ENCODE data around the gene CAB39. TPM values are rescaled to one million over a fixed set of nuclear protein-coding genes. Genes with fewer than 3 reads are reported as not detected.

Gene CAB39
- total RNA-seq, 1 experiment from 2014 or later, result 34.2 TPM

DNA sequence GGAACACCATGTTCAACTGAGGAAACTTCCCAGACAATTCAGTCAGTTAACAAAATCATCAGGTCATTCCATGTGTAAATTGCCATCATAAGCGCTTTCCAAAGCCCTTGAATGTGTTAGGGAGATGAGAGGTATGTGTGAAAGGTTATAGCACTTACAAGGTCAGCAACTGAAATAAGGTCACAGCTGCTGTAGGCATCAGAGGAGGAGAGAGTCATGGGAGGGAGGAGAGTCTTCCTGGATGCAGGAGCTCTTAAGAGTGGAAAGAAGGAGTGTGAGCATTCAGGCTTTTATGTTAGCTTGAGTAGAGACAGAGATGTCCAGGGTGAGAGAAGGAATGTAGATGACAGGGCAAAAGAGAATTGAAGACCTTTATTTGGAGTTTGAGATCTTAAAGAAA is 67.0 kb downstream of the CAB39 start:
- Histone ChIP-seq H3K27me3 (no peaks in the 10 kb centered on the region), H3K4me3 (no peak overlapping the region), H3K36me3 (peaks cover 70% of the 10 kb centered on the region), H3K9me3 (peaks cover 4% of the 10 kb centered on the region; the same call in 1 of the 2 replicates)
- DNase-seq, result no peak

DNA sequence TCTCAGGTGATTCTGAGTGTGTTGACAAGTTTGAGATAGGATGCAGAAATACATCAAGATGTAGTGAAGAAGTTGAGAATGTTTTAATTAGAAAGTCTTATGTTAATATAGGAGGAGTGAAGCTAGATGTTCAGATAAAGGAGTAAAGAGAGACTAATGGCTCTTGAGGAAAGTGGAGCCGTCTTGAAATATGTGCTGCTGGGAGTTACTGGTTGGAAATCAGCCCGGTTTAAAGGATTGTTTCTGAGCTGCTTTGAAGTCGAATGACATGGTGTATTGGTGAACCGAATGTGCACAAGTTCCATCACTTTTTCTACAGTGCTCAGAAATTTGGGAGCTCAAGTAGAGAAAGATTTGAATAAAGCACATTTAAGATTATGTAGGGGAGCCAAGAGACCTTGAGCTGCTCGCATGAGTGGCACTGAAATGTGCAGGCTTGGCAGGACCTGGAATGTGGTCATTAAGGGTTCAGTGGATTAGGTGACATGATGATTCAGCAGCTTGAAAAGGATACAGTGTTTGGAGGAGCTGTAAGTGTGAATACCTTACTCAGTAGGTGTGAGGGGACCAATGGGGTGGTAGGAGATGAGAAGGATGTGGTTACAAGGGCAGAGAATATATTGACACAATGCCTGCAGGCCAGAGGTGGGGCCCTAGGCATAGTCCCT is 68.6 kb downstream of the CAB39 start:
- peak; percentile 65 for DNase-seq
- H3K36me3 ChIP-seq, result peaks cover 61% of the 10 kb centered on the region
- no peaks in the 10 kb centered on the region for H3K27me3 ChIP-seq
- peaks cover 4% of the 10 kb centered on the region for H3K9me3 ChIP-seq
- no peak overlapping the region for H3K4me3 ChIP-seq

DNA sequence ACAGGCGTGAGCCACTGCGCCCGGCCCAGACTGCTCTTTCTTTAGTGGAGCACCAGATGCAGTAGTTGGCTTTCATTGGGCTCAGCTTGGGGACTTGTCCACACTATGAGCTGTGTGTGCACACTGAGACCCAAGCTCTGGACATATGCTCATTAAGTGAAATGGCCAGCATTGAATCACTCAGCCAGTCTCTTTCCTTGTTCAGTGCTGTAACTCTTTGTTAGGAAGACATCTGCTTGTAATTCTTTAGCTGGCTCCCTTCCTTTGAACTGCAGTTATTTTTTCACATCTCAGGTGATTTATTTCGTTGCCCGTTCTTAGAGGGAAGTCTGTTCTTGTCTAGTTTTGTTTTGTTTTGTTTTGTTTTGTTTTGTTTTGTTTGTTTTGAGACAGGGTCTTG is 70.5 kb downstream of the CAB39 start:
- no peak for DNase-seq
- peaks cover 66% of the 10 kb centered on the region for H3K36me3 ChIP-seq
- no peak overlapping the region for H3K4me3 ChIP-seq
- H3K9me3 ChIP-seq, result peaks cover 16% of the 10 kb centered on the region
- H3K27me3 ChIP-seq, result no peaks in the 10 kb centered on the region

GRCh38 chr2:230784795-230785194 is 72.2 kb downstream of the CAB39 start:
- Histone ChIP-seq H3K36me3 (peaks cover 58% of the 10 kb centered on the region), H3K27me3 (no peaks in the 10 kb centered on the region), H3K9me3 (peaks cover 32% of the 10 kb centered on the region), H3K4me3 (no peak overlapping the region)
- DNase-seq, result no peak

GRCh38 chr2:230785346-230785745 is 72.7 kb downstream of the CAB39 start:
- no peak for DNase-seq
- no peak overlapping the region for H3K4me3 ChIP-seq
- H3K36me3 ChIP-seq, result peaks cover 59% of the 10 kb centered on the region
- H3K9me3 ChIP-seq, result peaks cover 34% of the 10 kb centered on the region
- no peaks in the 10 kb centered on the region for H3K27me3 ChIP-seq

GRCh38 chr2:230787101-230787500 is 74.5 kb downstream of the CAB39 start:
- Histone ChIP-seq H3K27me3 (no peaks in the 10 kb centered on the region), H3K36me3 (peaks cover 73% of the 10 kb centered on the region), H3K4me3 (no peak overlapping the region), H3K9me3 (peaks cover 35% of the 10 kb centered on the region)
- DNase-seq, result no peak

- Histone ChIP-seq H3K36me3 (peaks cover 78% of the 10 kb centered on the region), H3K9me3 (peaks cover 39% of the 10 kb centered on the region)
Measured at GRCh38 chr2:230788554-230789175, 76.0 kb downstream of the CAB39 start.

GRCh38 chr2:230790981-230791380 is 78.3 kb downstream of the CAB39 start:
- H3K27me3 ChIP-seq, result no peaks in the 10 kb centered on the region
- H3K9me3 ChIP-seq, result peaks cover 36% of the 10 kb centered on the region
- H3K4me3 ChIP-seq, result no peak overlapping the region
- no peak for DNase-seq
- peaks cover 73% of the 10 kb centered on the region for H3K36me3 ChIP-seq

More at GRCh38 chr2:230788554-230789175, 76.0 kb downstream of the CAB39 start:
- no peak for DNase-seq
- Histone ChIP-seq H3K4me3 (no peak overlapping the region), H3K27me3 (no peaks in the 10 kb centered on the region)

DNA sequence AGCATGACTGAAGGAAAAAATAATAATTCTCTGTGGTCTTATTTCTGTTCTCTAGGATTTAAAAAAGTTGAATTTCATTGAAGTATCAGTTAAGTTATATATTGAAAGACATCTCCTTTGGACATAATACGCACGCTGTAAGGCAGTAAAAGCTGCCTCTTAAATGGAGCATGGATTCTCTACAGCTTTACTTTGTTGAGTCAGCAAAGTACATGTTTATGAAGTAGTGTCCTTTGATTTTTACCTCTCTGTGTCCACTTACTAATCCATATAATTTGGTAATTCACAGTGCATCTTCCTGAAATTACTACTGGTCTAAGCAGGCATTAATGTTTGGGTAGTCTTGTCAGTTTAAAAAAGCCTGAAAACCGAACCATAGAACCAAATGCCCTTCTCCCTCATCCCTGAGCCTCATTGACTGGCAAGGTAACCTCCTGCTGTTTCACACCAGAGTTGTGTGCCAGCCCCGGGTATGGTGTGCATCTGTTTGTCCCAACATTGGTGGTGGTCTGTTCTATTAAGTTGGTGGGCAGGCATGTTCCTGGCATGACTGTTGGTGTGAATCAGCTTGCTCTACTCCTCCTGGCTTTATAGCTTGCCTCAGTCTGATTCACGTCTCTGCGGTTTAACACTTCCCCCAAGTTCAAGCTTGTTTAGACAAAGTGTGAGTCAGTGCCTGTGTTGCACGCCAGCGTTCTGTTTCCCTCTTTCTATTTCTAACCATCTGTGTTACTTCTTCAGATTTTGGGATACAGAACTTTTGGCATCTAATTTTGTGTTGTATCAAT is 81.1 kb downstream of the CAB39 start:
- DNase-seq, result peak; percentile 96
- Histone ChIP-seq H3K36me3 (peaks cover 72% of the 10 kb centered on the region), H3K4me3 (no peak overlapping the region), H3K9me3 (peaks cover 17% of the 10 kb centered on the region), H3K27me3 (no peaks in the 10 kb centered on the region)

DNA sequence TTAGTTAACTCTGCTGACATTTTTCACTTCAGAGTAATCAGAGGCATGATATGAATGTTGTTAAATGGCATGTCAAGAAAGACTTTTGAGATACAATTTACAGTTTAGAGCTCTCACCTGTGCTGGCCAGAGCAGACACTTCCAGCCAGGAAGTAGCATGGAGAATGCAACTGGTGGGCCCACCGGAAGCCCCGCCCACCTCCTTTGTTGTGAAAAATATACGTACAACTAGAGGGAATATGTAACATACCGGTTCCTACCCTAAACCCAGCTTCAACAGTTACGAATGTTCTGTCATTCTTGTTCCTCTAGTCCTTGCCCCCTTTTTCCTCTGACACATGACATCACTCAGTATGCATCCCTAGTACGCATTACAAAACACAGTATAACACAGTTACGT is 81.9 kb downstream of the CAB39 start:
- no peak overlapping the region for H3K4me3 ChIP-seq
- DNase-seq, result no peak
- H3K27me3 ChIP-seq, result no peaks in the 10 kb centered on the region
- peaks cover 10% of the 10 kb centered on the region for H3K9me3 ChIP-seq
- peaks cover 72% of the 10 kb centered on the region for H3K36me3 ChIP-seq

DNA sequence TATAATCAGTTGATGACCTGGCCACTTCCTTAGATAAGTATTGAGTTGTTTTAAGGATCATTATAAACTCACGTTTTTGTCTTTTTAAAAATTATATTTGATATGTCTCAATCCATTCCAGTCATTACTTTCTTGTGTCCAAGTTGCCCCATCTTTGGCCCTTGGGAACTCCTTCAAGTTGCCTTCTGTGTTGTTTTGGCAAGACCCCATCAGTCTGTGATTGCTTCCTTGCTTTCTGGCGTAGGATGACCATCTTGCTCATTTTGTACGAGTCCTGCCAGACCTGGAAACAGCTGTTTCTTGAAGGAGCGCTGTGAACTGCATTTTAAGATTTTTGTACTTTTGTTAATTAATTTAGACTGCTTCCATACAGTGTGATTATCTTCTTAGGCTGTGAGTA is 83.2 kb downstream of the CAB39 start:
- Histone ChIP-seq H3K27me3 (no peaks in the 10 kb centered on the region), H3K4me3 (no peak overlapping the region), H3K36me3 (peaks cover 72% of the 10 kb centered on the region), H3K9me3 (peaks cover 6% of the 10 kb centered on the region)
- DNase-seq, result no peak

- peak; percentile 19 for DNase-seq
- peaks cover 72% of the 10 kb centered on the region for H3K36me3 ChIP-seq
- H3K4me3 ChIP-seq, result no peak overlapping the region
- no peaks in the 10 kb centered on the region for H3K27me3 ChIP-seq
- H3K9me3 ChIP-seq, result peaks cover 4% of the 10 kb centered on the region
Measured at GRCh38 chr2:230796280-230796862, 83.7 kb downstream of the CAB39 start.

GRCh38 chr2:230797515-230798495 is 85.2 kb downstream of the CAB39 start:
- peaks cover under 1% of the 10 kb centered on the region for H3K9me3 ChIP-seq
- no peaks in the 10 kb centered on the region for H3K27me3 ChIP-seq
- H3K4me3 ChIP-seq, result no peak overlapping the region
- peaks cover 66% of the 10 kb centered on the region for H3K36me3 ChIP-seq
- peak; percentile 32 for DNase-seq

DNA sequence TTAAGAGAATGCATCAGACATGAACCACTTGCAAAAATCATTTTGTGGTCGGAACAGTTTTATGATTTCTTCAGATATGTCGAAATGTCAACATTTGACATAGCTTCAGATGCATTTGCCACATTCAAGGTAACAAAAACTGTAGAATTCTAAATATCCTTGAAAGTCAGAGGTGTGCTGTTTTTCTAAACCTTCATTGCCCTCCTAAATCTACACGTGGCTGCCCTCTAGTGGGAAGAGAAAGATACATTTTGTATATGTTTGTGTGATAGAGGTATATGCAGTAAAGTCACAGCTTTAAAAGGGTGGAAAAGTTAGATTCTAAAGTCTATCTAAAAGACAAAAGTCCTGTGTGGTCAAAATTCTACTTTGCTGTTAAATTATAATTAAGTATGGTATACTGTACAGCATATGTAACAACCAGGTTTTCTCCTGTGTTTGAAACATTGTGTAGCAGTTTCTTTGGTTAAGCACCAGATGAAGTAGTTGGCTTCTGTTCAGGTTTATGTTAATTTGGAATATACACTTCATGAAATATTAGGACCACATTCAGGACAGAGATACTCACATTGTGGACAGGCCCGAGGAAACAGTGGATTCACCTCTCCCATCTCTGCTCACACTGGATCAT is 86.2 kb downstream of the CAB39 start:
- Histone ChIP-seq H3K27me3 (no peaks in the 10 kb centered on the region), H3K36me3 (peaks cover 63% of the 10 kb centered on the region)
- DNase-seq, result no peak

GRCh38 chr2:230805353-230806017 is 92.8 kb downstream of the CAB39 start:
- Histone ChIP-seq H3K36me3 (peaks cover 43% of the 10 kb centered on the region), H3K4me3 (no peak overlapping the region), H3K9me3 (no peaks in the 10 kb centered on the region), H3K27me3 (no peaks in the 10 kb centered on the region)
- no peak for DNase-seq

More for the DNA sequence above, 86.2 kb downstream of the CAB39 start:
- H3K4me3 ChIP-seq, result no peak overlapping the region
- H3K9me3 ChIP-seq, result no peaks in the 10 kb centered on the region

Data from MG63 (cell line).